Activated T-helper 9 cell treated with anti-CD3 and anti-CD28 coated beads, Interleukin-2, amount 50 U/mL, for 16 hours (primary cell): ENCODE data around the gene UMODL1.
A peak's percentile ranks its signal among the peaks of the same experiment; 100 is the strongest.
"Not testable (repeated sequence)": the region's sequence is repeated elsewhere in the genome, so short reads cannot be mapped to it uniquely, and the experiment has no call there.

Experiments used
- DNase-seq: peaks from one replicate; pipeline ENCODE4 v3.0.0-alpha.2; 2020; ENCODE audit warnings: low read depth

UMODL1 gene

DNA sequence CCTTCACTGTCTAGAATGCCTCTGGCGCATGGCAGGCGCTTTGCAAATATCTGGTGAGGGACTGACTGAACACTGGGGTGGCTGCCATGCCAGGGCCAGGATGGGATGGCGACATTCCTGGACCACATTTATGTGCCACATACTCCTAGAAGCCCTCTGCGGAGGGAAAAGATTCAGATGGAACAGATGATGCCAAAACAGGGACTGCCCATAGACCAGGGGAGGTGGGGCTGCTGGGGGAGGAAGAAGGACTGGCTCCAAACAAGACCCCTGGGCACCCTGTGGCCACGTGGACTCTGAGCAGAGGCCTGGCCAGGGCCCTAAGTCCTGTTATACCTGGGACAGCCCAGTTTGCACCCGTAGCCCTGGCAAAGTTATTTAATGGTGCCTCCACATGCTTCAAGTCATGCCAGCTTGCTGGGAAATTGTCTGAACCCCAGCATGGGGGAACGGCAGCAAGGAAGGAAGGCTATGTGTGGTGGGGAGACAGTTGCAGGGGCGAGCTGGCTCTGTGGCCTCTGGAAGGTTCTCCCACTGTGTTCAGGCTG, 44.1 kb downstream of the UMODL1 start:
- no peak for DNase-seq

DNA sequence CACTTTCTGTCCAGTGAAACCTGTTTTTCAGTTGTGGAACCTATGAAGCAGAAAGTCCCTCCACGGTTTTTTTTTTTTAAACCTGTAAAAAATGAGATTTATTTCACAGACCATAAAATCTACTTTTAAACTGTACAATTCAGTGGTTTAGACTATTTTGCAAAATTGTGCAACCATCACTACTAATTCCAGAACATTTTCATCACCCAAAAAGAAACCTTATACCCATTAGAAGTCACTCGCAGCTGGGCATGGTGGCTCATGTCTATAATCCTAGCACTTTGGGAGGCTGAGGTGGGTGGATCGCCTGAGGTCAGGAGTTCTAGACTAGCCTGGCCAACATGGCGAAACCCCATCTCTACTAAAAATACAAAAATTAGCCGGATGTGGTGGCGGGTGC, 45.4 kb downstream of the UMODL1 start:
- DNase-seq: not testable (repeated sequence)

DNA sequence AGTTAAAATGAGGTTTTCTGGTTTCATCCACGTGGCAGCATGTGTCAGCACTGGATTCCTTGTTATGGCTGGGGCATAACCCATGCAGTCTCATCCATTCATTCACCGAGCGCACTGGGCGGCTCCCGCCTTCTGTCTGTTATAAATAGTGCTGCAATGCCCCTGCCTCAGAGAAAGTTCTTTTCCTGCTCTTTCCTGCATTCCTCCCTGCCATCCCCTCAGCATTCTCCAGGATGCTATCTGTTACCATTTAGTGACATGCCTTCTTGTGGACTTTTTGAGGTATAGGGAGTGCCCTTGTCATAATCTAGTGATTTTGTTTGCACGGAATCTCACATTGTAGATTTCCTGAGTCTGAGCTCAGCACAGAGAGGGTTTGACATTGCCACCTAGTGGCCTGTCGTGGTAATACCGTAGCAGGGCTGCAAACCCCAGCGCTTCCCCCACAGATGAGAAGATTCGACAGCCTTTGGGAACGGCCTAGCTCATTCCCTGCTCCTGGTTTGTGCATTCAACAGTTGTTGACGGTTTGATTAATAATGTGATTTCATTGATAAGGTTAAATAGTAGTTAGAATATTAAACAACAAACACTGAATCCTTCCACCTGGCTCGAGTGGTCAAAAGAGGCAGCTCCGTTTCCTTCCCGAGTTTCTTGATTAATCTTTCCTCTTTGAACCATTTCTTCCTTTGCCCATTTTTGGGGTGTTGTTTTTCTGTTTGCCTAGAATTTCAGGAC, 46.3 kb downstream of the UMODL1 start:
- peak; percentile 56 for DNase-seq

- DNase-seq: no peak
These were observed 47.1 kb downstream of the UMODL1 start for GRCh38 chr21:42117967-42118780.

GRCh38 chr21:42118901-42119300, 47.8 kb downstream of the UMODL1 start:
- DNase-seq: no peak

- DNase-seq: no peak
These were observed 49.2 kb downstream of the UMODL1 start for GRCh38 chr21:42120101-42120902.

DNA sequence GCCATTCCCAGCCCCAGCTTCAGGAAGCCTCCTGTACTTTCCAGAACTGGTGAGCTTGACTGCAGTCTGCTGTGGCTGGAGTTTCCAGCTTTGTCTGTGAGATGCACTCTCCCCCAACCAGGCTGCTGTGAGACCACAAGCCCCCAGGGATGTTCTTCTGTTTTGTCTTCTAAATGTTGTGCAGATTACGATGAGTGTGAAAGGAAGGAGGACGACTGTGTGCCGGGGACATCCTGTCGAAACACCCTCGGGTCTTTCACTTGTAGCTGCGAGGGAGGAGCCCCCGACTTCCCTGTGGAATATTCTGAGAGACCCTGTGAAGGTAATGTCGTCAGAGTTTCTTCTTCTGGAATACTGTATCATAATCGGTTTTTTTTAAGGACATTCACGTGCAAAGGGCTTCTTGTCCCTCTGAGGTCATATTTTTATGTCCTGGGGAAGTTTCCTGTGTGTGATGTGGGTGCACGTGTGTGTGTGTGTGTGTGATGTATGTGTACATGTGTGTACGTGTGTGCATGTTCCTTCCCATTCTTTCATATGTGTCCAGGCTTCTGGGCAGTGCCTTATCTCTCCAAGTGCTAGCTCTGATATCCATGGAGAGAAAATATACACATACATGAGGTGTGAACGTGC, 49.9 kb downstream of the UMODL1 start:
- no peak for DNase-seq

- no peak for DNase-seq
These were observed 50.7 kb downstream of the UMODL1 start for GRCh38 chr21:42121794-42122193.

GRCh38 chr21:42122398-42122797, 51.3 kb downstream of the UMODL1 start:
- DNase-seq: no peak

GRCh38 chr21:42122808-42123207, 51.7 kb downstream of the UMODL1 start:
- no peak for DNase-seq

GRCh38 chr21:42123219-42123908, 52.2 kb downstream of the UMODL1 start:
- no peak for DNase-seq

DNA sequence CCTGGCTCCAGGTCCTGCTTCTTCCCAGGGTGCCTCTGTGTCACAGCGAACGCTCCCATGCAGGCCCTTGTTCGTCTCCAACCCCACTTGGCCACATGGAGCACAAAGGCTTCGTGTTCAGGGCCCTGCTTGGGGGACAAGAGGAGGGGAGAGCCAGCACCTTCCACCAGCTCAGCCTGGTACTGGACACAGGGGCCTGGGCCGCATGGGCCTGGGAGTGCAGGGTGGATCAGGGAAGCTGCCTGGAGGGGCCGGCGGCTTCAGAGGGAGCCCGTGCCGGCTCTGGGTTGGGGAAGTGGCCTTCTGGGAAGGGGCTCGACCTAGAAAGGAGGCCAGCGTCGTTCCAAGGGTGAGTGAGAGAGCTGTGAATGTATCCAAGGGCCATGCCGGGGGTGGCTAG, 53.0 kb downstream of the UMODL1 start:
- DNase-seq: no peak

- no peak for DNase-seq
These were observed 53.9 kb downstream of the UMODL1 start for GRCh38 chr21:42124826-42125570.

GRCh38 chr21:42125571-42126544, 54.7 kb downstream of the UMODL1 start:
- no peak for DNase-seq

- DNase-seq: no peak
These were observed 56.3 kb downstream of the UMODL1 start for GRCh38 chr21:42127164-42128150.

GRCh38 chr21:42129300-42130266, 58.5 kb downstream of the UMODL1 start:
- DNase-seq: no peak

DNA sequence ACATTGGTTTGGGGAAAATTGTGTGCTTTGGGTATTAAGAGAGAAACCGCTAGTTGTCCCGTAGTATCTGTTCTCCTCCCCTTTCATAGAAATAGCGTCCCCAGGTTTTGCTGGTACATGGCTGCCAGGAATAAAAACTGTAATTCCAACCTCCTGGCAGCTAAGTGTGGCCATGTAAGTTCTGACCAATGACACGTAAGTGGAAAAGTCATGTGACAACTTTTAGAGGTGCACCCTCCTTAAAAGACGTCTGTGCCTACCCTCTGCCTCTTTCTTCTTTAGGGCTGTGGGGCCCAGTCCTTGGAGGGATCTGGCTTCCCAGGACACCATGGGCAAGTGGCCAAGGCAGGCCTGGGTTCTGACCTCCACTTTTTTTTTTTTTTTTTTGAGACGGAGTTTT, 59.3 kb downstream of the UMODL1 start:
- no peak for DNase-seq
